K562 (cell line): ENCODE data around the gene SLC29A2. TPM values are rescaled to one million over a fixed set of nuclear protein-coding genes. Genes with fewer than 3 reads are reported as not detected.

Source experiments
- ARID4B ChIP-seq: sonication (generic); formaldehyde crosslinking; IDR thresholded peaks from 2 replicates; pipeline ENCODE4 v1.8.0; 2022; ENCODE audit warnings: mild to moderate bottlenecking, missing genetic modification reagents
- CREM ChIP-seq: IDR thresholded peaks from 2 replicates; pipeline ENCODE4 v1.6.1; 2014; ENCODE audit warnings: antibody characterized with exemption, low read depth
- CTCF ChIP-seq, 3 experiments: IDR thresholded peaks in 2 of 3; conservative IDR thresholded peaks in 1 of 3; 2 replicates each; pipeline ENCODE4 v1.5.1; 2011 to 2012; ENCODE audit warnings: low read length in 3 of 3, mild to moderate bottlenecking in 3 of 3, control low read depth in 2 of 3, improper control_type of control experiment in 1 of 3, inconsistent platforms in 1 of 3, low read depth in 1 of 3, mixed read lengths in 1 of 3, moderate library complexity in 1 of 3; ENCODE audit not compliant: insufficient read depth in 2 of 3
- DPF2 ChIP-seq: fragments of 450-650 bp; IDR thresholded peaks from 2 replicates; pipeline ENCODE4 v1.6.1; 2016
- ETV5 ChIP-seq: sonication (generic); formaldehyde crosslinking; IDR thresholded peaks from 2 replicates; pipeline ENCODE4 v1.4.0; 2020; ENCODE audit warnings: low read depth, mild to moderate bottlenecking, missing genetic modification reagents
- HDAC2 ChIP-seq: fragments of 450-650 bp; IDR thresholded peaks from 2 replicates; pipeline ENCODE4 v1.6.1; 2016; ENCODE audit warnings: mild to moderate bottlenecking
- KDM1A ChIP-seq, 2 experiments: fragments of 450-650 bp; IDR thresholded peaks; 2 replicates each; pipeline ENCODE4 v1.6.1; 2016; ENCODE audit warnings: mild to moderate bottlenecking in 2 of 2
- MYNN ChIP-seq, 2 experiments: sonication (generic); formaldehyde crosslinking in 1 of 2; IDR thresholded peaks; 2 replicates each; pipeline versions ENCODE4 v1.5.0 to v1.6.1; 2016 to 2020; ENCODE audit warnings: antibody characterized with exemption in 1 of 2, missing genetic modification reagents in 1 of 2
- NCOA1 ChIP-seq: fragments of 450-650 bp; IDR thresholded peaks from 2 replicates; pipeline ENCODE4 v1.6.1; 2016; ENCODE audit warnings: low read depth
- NFE2 ChIP-seq: IDR thresholded peaks from 2 replicates; pipeline ENCODE4 v1.6.1; 2014; ENCODE audit warnings: antibody characterized with exemption, low read depth
- PURB ChIP-seq: sonication (generic); formaldehyde crosslinking; IDR thresholded peaks from 2 replicates; pipeline ENCODE4 v1.9.0; 2021; ENCODE audit warnings: low read depth, mild to moderate bottlenecking, missing genetic modification reagents
- RAD21 ChIP-seq, 2 experiments: fragments of 250-450 bp in 1 of 2; fragments of 450-650 bp in 1 of 2; sonication (Bioruptor Pico) in 1 of 2; formaldehyde crosslinking in 1 of 2; IDR thresholded peaks in 1 of 2; conservative IDR thresholded peaks in 1 of 2; 2 replicates each; pipeline versions ENCODE4 v1.4.0 to v1.8.0; 2020 to 2022; ENCODE audit warnings: mild to moderate bottlenecking in 2 of 2, moderate library complexity in 1 of 2
- TEAD1 ChIP-seq, 2 experiments: fragments of 450-650 bp in 1 of 2; sonication (generic) in 1 of 2; formaldehyde crosslinking; IDR thresholded peaks; 2 replicates each; pipeline versions ENCODE4 v1.4.0 to v1.8.0; 2020 to 2022; ENCODE audit warnings: mild to moderate bottlenecking in 2 of 2, missing genetic modification reagents in 1 of 2
- TGIF2 ChIP-seq: sonication (generic); formaldehyde crosslinking; IDR thresholded peaks from 2 replicates; pipeline ENCODE4 v1.8.1; 2022; ENCODE audit warnings: mild to moderate bottlenecking, missing genetic modification reagents, moderate library complexity
- ZNF197 ChIP-seq: fragments of 200-800 bp; sonication (Bioruptor generic); IDR thresholded peaks from 2 replicates; pipeline ENCODE4 v1.6.1; 2016; ENCODE audit warnings: low read depth, missing genetic modification characterization, missing compliant biosample characterization
- ZNF644 ChIP-seq: fragments of 200-800 bp; sonication (Bioruptor generic); IDR thresholded peaks from 2 replicates; pipeline ENCODE4 v1.6.1; 2016; ENCODE audit warnings: low read depth, missing genetic modification characterization, missing compliant biosample characterization
- polyA plus RNA-seq, 8 experiments: library from polyadenylated mRNA; depleted of rRNA in 4 of 8; stranded (reverse) in 5 of 8; unstranded in 3 of 8; fragments of >200 nt; fragmentation: Nextera tagmentation in 2 of 8; fragmentation: Illumina TruSeq in 1 of 8; extraction: Ambion mirVana in 2 of 8; extraction: Trizol in 1 of 8; gene quantifications; 2 replicates each; pipeline versions ENCODE4 v1.2.1 to v1.2.3, GENCODE V29; 2011 to 2014; ENCODE audit warnings: inconsistent platforms in 1 of 8, missing spikeins in 1 of 8
- total RNA-seq, 7 experiments: library from RNA; depleted of rRNA in 6 of 7; stranded (reverse); fragments of >200 nt in 6 of 7; fragmentation: Illumina TruSeq in 2 of 7; extraction: Trizol in 2 of 7; gene quantifications; 2 replicates each; pipeline versions ENCODE4 v1.2.1 to v1.2.3, GENCODE V29; 2011 to 2021; ENCODE audit warnings: low replicate concordance in 1 of 7
- TF ChIP-seq, protein P1 (sequence below), 2 experiments: fragments of 200-800 bp in 1 of 2; sonication (Bioruptor generic) in 1 of 2; sonication (generic) in 1 of 2; formaldehyde crosslinking in 1 of 2; IDR thresholded peaks in 1 of 2; conservative IDR thresholded peaks in 1 of 2; 2 replicates each; pipeline versions ENCODE4 v1.5.0 to v1.6.1; 2016 to 2020; ENCODE audit warnings: missing compliant biosample characterization in 1 of 2, missing genetic modification characterization in 1 of 2, missing genetic modification reagents in 1 of 2

SLC29A2 gene
- total and polyA plus RNA-seq, 9 of the 15 experiments (the other 6 are each of a cell fraction or from before 2014, with no cell fraction given), result 2.4 to 48.6 (median 14.2) TPM

GRCh38 chr11:66418168-66418985, 46.8 kb upstream of the SLC29A2 start (continued):
- TF ChIP-seq, protein P1, sequence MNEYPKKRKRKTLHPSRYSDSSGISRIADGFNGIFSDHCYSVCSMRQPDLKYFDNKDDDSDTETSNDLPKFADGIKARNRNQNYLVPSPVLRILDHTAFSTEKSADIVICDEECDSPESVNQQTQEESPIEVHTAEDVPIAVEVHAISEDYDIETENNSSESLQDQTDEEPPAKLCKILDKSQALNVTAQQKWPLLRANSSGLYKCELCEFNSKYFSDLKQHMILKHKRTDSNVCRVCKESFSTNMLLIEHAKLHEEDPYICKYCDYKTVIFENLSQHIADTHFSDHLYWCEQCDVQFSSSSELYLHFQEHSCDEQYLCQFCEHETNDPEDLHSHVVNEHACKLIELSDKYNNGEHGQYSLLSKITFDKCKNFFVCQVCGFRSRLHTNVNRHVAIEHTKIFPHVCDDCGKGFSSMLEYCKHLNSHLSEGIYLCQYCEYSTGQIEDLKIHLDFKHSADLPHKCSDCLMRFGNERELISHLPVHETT (CRISPR knock-in tag; conservative IDR thresholded peaks at IDR 0.05 in 1 of 2, IDR thresholded peaks at IDR 0.05 in 1 of 2), result peak in 1 of 2 experiments; percentile 88; a peak in 1 of 4 replicates
- peak in 1 of 2 experiments; percentile 86; a peak in 1 of 4 replicates for TF ChIP-seq TEAD1 (CRISPR knock-in tag; IDR thresholded peaks at IDR 0.05)
- peak; percentile 72 for TF ChIP-seq CREM
- TF ChIP-seq KDM1A (IDR thresholded peaks at IDR 0.05), result no peak
- peak; percentile 81 for TF ChIP-seq NFE2
- no peak for TF ChIP-seq PURB (CRISPR knock-in tag)
- TF ChIP-seq ZNF197 (CRISPR knock-in tag), result peak; percentile 66; the same call in 1 of the 2 replicates
- TF ChIP-seq MYNN (IDR thresholded peaks at IDR 0.05), result peak; percentile 30; the same call in 1 of the 2 replicates
- TF ChIP-seq MYNN (CRISPR knock-in tag; IDR thresholded peaks at IDR 0.05), result no peak
- TF ChIP-seq RAD21 (CRISPR knock-in tag; conservative IDR thresholded peaks at IDR 0.05 in 1 of 2, IDR thresholded peaks at IDR 0.05 in 1 of 2), result peak in 1 of 2 experiments; percentile 51; a peak in 2 of 4 replicates
- TF ChIP-seq ETV5, result 0 out of 2 replicates have a peak, but pooled peaks have one; percentile 18
- TF ChIP-seq NCOA1, result peak; percentile 90
- 0 out of 2 replicates have a peak, but pooled peaks have one; percentile 61 for TF ChIP-seq ZNF644
- peak; percentile 78 for TF ChIP-seq TGIF2 (CRISPR knock-in tag)
- peak; percentile 57 to 77 (median 62) for TF ChIP-seq CTCF (IDR thresholded peaks at IDR 0.05 in 2 of 3, conservative IDR thresholded peaks at IDR 0.05 in 1 of 3; ENCODE audit: insufficient read depth in 2 of 3, low read depth in 1 of 3, low read length in 3 of 3)
- peak; percentile 51; the same call in 1 of the 2 replicates for TF ChIP-seq DPF2
- TF ChIP-seq ARID4B (CRISPR knock-in tag), result peak; percentile 70
- TF ChIP-seq HDAC2, result 0 out of 2 replicates have a peak, but pooled peaks have one; percentile 46
